Measurements from ENCODE around the gene SLC18A2.
"Not testable (repeated sequence)": the region's sequence is repeated elsewhere in the genome, so short reads cannot be mapped to it uniquely, and the experiment has no call there.

SLC18A2 gene

DNA sequence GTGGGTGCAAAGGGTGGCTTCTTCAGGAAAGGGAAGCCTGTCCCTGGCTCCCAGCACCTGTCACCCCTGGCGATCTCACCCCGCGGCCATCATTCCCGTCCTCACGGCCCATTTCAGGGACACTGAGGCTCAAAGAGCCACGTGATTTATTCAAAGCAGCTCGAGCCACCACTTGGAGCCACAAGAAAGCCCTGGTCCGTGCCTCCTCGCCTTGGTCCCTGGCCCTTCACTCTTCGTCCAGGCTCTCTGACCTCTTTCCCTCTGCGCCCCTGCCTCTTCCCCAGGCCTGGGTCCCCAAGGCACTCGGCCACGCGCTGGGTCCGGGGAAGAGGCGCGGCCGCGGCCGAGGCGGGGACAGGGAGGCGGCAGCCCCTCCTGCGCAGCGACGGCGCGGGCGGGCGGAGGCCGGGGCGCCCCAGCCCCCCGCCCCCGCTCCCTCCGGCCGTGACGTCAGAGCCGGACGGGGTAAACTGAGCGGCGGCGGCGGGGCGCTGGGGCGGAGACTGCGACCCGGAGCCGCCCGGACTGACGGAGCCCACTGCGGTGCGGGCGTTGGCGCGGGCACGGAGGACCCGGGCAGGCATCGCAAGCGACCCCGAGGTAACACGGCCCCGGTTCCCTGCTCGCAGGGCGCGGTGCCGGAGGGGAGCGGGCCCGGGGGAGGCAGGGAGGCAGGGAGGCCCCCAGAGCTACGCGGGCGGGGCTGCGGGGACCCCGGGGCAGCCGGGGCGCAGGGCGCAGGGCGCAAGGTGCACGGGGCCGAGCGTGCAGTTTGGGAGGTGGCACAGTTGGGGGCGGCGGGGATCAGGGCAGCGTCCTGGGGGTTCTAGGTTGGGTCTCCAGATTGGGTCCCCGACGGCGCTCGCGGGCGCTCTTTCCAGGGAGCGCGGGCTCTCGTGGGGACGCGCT lies at the start of gene SLC18A2:
Gene SLC18A2 (plus strand): TSS at position 494 of the 909 bp plus-strand sequence. CDS start 580 bp downstream, outside the sequence.
- DNase-seq = no peak

DNA sequence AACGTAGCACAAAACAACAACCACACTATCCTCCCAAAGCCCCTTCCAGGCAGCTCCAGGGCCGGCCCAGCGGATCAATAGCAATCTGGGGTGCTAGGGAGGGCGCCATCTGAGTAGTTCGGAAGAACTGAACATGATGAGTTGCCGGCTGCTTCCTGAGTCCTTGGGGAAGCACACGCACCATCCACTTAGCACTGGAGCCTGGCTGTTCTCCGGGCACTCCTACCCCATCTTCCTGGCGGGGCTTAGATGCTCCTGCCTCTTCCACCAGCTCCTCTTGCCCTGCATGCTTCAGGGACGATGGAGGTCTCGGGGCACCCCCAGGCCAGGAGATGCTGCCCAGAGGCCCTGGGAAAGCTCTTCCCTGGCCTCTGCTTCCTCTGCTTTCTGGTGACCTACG lies 43.7 kb upstream of the SLC18A2 start, which contains the start of gene KCNK18:
Gene KCNK18 (plus strand): TSS at position 301 of the 400 bp plus-strand sequence. CDS start 0 bp downstream, at position 301.
- no peak for DNase-seq

DNA sequence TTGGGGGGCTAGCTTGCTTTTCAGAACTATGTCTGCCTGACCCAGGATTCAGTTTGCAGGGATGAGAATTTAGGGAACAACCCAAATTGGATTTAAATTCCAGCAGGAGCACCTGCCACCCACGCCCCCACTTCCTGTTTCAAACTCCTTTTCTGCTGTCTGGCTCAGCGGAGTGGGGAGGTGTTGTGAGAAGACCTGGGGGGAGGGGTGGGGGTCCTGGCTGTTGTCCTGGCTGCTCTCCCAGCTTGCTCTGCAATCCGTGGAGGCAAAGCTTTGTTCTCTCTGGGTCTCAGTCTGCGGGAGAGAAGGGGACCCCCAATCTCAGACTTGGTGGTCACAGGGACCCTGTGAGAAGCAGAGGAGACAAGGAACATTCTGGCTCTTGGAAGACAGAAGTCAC lies 42.8 kb upstream of the SLC18A2 start:
- DNase-seq = no peak

DNA sequence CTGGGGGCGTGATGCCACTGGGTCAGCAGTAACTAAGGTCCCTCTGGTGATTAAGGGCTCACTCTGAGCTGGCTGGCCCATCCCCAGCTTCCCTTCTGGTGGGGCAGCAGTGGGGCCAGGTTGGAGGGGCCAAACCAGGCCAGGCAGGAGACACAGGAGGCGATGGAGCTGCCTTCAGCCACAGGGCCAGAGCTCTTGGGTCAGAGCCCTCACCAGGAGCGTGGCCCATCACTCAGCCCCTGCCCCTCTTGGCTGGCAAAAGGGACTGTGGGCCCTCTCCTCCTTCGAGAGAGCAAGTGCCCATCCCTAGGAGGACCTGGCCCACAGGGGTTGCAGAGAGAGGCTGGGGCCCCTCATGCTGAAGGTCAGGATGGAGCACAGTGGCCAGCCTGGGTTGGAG lies 39.1 kb upstream of the SLC18A2 start:
- DNase-seq = no peak

DNA sequence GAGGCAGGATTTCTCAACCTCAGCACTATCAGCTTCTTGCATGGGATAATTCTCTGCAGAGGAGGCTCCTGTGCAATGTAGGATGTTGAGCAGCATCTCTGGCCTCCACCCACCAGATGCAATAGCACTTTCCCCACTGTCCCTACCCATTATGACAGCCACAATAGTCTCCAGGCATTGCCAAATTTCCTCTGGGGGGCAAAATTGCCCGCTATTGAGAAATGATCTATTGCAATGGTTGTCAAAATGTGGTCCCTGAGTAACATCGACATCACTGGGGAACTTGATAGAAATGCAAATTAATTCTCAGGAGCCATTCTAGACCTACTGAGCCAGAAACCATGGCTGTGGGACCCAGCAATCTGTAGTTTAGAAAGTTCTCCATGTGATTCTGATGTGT lies 36.6 kb upstream of the SLC18A2 start:
- no peak for DNase-seq

DNA sequence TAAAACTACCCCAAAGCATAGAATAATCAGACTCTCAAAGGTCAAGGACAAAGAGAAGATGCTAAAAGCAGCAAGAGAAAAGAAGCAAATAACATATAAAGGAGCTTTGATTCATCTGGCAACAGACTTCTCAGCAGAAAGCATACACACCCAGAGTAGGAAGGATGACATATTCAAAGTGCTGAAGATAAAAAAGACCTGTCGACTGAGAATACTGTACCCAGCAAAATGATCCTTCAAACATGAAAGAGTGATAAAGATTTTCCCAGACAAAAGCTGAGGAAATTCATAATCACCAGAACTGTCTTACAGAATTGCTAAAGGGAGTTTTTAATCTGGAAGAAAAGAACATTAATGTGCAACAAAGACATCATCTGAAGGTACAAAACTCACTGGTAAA lies 28.7 kb upstream of the SLC18A2 start:
- no peak for DNase-seq

DNA sequence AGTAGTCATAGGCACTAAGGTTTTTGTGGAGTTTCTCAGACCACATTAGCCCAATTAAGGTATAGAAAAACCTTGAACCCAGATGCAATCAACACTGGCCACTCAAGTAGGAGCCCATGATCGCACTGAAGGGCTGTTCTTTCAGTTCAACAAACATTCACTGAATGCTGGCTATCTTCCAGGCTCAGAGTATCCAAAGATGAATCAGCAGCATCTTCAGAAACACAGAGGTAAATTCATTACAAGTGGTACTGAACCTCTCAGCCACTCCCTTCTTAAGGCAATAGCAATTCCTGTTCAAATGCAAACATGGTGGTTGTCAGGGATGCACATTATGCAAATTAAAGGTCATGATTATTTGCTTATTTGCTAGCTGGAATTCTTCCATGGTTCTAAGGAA lies 26.5 kb upstream of the SLC18A2 start:
- no peak for DNase-seq

DNA sequence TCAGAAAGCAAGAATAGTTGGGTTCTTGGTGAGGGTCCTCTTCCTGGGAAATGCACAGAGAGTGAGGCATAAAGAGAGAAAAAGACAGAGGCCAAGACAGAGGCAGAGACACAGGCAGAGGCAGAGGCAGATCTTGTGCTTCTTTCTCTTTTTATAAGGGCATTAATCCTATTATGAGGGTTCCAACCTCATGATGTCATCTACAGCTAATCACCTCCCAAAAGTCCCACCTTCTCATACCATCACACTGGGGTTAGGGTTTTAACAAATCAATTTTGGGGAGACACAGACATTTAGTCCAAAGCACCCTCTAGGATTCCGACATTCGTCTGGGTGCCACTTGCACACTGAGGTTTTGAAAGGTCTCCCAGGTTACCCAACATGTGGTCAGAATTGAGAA lies 25.8 kb upstream of the SLC18A2 start:
- DNase-seq = no peak

DNA sequence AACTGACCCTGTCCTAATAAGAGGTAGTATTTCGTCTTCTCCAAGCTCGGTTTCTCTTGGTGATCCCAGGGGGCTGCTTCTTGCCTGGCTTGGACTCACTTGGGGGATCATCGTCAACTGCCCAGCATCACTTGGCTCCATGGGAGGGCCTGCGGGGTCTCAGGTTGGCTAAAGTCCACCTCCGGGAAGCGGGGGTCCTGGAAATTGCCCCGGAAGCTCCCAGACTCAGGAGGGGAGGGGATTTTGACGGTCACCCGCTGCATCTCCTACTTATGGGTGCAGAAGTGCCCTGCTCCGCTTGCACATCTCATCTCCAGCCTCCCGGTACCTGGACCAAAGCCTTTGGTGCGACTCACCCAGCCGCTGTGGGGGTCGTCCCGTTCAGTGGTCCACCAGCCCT lies 24.9 kb upstream of the SLC18A2 start:
- DNase-seq = no peak

DNA sequence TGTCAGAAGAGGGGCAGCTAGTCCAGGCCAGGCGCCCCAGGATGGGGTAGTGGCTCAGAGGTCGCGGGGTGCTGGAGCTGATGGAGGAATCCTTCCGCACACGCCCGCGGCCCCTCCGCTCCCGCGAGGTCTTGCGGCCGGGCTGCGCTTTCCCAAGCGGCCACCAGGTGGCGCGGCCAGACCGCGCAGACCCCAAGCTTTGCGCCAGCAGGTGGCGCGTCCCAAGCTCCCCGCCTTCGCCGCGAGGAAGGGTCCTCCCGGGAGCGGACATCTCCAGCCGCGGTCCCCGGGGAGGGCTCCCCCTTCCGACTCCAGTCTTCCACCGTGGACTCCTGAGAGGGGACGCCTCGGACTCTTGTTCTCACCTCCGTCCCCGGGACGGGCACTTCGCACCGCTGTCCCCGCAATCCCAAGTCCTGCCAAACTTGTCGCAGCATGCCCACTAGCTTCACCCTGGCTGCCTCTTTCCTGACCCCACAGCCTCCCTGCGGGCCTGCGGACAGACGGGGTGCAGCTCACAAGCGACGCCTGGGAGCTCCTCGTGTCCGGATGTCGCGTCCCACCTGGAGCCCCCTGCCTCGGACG lies 24.2 kb upstream of the SLC18A2 start:
- peak in 1 of 2 experiments; percentile 15 for DNase-seq

DNA sequence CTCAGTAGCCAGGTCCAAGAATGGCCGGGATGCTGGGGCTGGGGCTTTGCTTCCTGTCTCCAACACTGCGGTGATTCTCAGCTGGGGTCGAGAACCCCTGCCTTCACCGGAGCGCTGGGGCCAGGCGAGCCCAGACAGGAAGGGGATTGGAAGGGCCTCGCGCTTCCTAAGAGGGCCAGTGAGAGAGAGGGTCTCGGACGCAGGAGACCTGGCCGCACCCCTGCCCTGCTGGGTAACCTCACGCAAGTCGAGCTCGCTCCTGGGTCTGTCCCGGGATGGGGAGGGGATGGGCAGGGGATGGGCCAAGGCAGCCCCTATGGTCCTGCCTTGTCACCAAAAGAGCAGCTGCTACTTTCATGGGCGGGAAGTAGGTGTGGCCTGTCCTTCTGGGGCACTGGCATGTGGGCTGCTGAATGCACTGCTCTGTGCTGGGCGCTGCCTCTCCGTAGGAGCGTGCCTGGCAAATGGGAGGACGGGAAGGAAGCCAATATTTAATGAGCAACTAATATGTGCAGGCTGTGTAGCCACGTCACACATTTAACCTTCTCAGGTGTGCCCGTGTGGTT lies 23.6 kb upstream of the SLC18A2 start:
- DNase-seq = no peak

DNA sequence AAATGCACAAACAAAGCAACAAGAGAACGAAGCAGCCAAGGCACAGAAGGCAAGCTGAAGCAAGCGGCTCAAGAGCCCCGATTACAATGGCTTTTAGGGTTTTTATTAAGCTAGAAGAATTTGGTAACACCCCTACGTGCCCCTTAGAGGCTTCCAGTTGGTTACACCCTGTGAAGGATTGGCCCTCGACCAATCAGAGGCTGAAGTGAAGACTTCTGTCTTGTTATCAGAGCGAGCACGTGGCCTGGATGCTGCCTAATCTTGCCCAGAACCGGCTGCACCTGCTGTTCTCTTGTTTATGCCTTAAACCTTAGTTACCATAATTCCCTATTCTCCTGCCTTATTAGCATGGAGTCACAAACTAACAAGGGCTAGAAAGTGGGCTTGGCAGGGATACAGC lies 22.3 kb upstream of the SLC18A2 start:
- DNase-seq = no peak

DNA sequence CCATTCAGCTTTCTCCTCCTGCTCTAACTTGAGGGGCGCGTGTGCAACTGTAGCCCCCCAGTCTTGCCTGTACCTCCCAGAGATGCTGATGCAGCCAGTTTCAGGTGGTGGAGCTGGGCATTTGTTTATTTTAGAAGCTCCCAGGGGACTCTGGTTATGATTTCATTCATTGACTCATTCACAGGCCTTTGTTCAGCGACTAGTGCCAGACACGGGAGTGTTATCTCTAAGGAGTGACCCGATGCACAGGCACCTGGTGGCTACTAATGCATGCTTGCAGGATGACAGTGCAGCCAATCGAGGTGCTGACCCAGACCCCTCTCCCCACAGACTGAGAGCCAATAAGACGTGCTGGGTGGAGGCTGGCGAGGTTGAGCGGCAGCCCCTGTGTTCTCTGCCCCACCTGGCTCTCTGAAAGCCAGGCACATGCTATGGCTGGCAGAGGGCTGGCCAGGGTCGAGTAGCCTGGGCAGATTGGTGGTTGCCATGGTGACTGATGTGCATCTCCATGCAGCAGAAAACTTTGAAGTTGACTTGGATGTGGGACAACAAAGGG lies 19.7 kb upstream of the SLC18A2 start:
- no peak for DNase-seq

DNA sequence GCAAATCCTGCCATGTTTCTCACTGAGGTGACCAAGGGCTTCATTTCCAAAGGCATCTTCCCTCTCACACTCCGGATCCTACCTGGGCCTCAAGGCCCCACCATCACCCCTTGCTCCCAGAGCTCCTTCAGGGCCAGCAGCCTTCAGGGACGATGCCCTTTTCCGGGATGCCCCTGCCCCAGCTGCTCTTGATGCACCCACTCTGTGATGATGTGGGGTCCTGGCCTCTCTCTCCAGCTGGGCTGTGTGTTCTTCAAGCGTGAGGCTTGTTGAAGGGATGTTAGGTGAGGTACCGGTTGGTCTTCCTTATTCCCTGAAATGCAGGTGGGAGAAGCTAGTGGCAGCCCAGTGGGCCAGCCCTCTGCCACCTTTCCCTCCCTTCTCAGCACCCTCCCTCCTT lies 18.4 kb upstream of the SLC18A2 start:
- DNase-seq = no peak

DNA sequence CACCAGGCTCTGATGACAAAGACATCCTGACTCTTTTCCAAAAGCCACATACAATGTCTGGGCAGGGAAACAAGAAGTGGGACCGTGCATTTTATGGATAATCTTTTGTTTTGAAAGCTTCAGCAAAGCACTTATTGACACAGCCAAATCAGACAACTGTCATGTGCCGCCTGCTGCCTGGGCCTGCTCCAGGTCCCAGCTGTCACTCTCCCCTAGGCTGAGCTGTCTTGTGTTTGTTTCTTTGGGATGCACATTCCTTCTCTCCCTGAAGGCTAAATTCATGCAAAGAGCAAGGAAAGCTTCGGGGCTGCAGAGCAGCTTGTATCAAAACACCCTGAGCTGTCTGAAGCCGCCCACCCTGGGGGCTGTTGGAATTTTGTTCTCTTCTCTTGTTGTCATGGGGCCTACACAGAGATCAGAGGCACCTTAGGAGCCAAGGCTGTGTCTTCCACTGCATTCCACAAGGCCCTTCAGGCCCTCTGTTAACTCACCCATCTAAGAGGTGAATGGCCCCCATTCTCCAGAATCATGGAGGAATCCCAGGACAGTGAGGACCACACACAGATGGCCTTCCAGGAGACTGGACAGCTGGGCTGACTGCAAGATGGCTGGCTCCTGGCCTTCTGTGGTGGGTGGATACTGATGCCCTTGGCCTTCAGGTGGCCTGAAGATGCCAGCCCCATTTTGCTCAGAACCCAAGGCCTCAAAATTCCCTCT lies 17.8 kb upstream of the SLC18A2 start:
- DNase-seq = no peak

DNA sequence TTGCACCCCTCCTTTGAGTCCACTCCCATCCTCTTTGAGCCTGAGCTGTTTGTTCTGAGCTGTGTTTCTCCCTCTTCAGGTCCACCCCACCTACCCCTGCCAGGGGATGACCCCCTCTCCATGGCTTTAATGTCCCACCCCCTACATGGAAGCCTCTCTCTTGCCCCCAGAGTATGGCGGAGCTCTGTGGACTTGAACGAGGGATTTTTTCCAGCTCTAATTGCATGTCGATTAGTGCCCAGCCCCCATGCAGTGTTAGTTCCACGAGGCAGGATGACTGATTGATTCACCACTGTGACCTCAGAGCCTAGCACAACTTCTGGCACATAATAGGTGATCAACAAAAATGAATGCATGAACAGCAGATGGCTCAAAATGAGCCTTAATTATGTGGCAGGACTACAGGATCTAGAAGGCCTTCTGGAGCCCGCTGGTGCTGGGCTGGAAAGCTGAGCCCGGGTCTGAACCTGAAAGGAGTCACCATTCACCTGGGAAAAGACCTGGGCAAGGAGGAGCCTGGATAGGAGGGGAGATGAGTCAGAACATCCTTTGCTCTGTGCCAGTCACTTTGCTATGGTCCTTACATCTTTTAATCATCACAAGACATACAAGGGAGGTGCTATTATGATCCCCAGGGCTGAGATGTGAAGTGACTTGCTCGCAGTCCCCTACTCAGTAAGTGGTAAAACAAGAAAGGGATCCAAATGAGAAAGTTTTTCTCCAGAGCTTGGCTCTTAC lies 17.1 kb upstream of the SLC18A2 start:
- no peak for DNase-seq

DNA sequence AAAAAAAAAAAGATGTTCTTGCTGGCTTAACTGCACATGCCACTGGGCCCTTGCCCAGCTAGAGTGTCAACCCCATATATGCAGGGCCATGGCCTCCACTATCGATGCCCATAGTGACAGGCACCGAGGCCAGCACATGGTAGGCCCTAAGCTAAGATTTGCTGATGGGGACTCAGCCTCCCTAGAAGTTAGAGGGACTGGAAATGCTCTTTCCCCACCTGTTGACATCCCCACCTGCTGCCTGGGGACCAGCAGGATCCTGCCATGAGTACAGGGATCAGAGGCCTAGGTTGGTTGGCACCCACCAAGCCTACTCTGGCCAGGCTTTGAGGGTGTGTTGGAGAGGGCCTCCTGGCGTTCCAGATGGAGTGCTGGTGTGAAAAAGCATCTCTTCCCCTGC lies 16.0 kb upstream of the SLC18A2 start:
- no peak for DNase-seq

DNA sequence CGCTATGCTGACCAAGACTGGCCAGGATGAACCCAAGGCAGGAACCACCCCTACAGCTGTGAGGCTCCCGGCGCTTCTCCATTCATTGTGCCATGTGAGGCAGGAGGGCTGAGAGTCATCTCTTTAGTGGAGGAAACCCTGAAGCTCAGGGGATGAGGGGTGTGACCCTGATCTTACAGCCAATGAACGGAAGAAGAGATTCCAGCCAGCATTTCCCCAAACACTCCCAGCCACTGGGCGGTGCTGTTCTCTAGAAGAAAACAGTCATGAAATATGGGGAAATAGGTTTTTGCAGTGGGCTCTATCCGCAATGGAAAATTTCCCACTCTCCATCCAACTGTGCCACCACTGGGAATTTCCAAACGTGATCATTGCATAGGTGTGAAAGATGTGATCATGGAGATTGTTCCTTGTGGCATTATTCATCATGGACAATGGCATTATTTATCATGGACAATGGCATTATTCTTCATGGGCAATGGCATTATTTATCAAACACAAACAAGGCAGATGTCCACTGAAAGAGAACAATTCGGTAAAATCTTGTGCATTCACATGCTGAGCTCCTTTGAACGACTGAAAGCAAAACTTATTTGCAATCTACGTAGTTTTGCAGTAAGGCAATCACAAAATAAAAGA lies 14.0 kb upstream of the SLC18A2 start:
- DNase-seq = no peak

DNA sequence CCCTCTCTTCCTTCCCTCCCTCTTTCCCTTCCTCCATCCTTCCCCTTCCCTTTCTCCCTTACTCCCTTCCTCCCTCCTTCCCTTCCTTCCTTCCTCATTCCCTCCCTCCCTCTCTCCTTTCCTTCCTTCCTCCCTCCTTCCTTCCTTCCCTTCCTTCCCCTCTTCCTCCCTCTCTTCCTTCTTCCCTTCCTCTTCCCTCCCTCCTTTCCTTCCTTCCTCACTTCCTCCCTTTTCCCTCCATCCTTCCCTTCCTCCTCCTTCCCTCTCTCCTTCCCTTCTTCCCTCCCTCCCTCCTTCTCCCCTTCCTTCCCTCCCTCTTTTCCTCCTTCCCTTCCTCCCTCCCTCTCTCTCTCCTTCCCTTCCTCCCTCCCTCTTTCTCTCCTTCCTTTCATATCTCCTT lies 12.7 kb upstream of the SLC18A2 start:
- no peak for DNase-seq

DNA sequence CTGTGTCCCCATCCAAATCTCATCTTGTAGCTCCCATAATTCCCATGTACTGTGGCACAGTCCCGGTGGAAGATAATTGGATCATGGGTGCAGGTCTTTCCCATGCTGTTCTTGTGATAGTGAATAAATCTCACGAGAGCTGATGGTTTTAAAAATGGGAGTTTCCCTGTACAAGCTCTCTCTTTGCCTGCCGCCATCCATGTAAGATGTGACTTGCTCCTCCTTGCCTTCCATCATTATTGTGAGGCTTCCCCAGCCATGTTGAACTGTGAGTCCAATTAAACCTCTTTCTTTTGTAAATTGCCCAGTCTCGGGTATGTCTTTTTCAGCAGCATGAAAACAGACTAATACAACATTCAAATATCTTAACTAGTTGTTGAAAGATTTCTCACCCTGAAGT lies 10.8 kb upstream of the SLC18A2 start:
- not testable (repeated sequence) for DNase-seq

DNA sequence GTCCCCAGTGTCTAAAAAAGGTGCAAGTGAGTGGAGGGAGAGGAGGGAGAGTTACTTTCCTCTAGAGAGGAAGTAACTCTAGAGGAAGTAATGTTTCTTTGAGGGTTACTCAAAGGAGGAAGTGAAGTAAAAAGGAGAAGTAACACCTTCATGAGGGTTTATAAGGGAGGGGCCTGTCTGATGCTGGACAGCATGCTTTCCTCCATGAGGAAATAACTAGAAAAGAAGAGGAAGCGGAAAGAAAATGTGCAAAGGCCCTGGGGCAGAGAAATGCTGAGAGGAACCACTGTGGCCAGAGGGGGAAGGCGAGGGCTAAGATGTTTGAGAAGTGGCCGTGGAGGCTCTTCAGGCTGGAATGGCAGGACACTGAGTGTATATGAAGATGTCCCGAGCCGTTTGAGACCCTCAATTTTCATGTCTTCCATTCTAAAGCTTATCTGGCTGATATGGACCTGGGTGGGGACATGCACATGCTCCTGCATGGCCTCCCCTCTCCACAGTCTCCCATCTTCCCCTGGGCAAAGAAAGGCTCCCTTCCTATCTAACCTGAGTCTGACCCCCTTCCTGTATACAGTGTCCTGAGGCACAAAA lies 3.4 kb upstream of the SLC18A2 start:
- DNase-seq = no peak
